Naive thymus-derived CD8-positive, alpha-beta T cell (primary cell): ENCODE data around the gene RACK1. TPM values are rescaled to one million over a fixed set of nuclear protein-coding genes. Genes with fewer than 3 reads are reported as not detected.
A peak's percentile ranks its signal among the peaks of the same experiment; 100 is the strongest.

Source experiments
- ATAC-seq, 2 donors: fragments of 150-1000 bp; cut with Tn5 transposase in 1 of 2; sonication (Bioruptor Pico), chemical (Tn5 transposase) in 1 of 2; 1 replicate in 1 of 2; 2 replicates in 1 of 2; pipeline ENCODE4 v1.10.0; 2021; ENCODE audit warnings: mild to moderate bottlenecking in 2 of 2, moderate library complexity in 2 of 2
- POLR2A ChIA-PET: fragments of 350-600 bp; sonication (Branson Sonifier 250); formaldehyde crosslinking; loops from one replicate; lab custom pipeline; 2021; ENCODE audit warnings: antibody characterized with exemption; lab: Charles Lee
- DNase-seq, 10 donors: peaks; one replicate each; pipeline versions ENCODE4 v3.0.0 to v3.0.0-alpha.2; 2020 to 2022
- H3K27ac Mint-ChIP-seq, 10 donors: one replicate each; pipeline ENCODE4 v1.8.0; 2020 to 2022; ENCODE audit warnings: mild to moderate bottlenecking in 10 of 10, mixed read lengths in 10 of 10, moderate library complexity in 4 of 10, inconsistent platforms in 1 of 10
- H3K27me3 Mint-ChIP-seq, 5 donors: one replicate each; pipeline ENCODE4 v1.8.0; 2021 to 2022; ENCODE audit warnings: mixed read lengths in 5 of 5
- H3K36me3 Mint-ChIP-seq, 3 donors: one replicate each; pipeline ENCODE4 v1.8.0; 2020 to 2022; ENCODE audit warnings: mixed read lengths in 3 of 3, mild to moderate bottlenecking in 2 of 3, inconsistent platforms in 1 of 3
- H3K4me1 Mint-ChIP-seq, 4 donors: one replicate each; pipeline ENCODE4 v1.8.0; 2021 to 2022; ENCODE audit warnings: mixed read lengths in 4 of 4
- H3K4me3 Mint-ChIP-seq, 10 donors: one replicate each; pipeline ENCODE4 v1.8.0; 2020 to 2022; ENCODE audit warnings: mild to moderate bottlenecking in 10 of 10, mixed read lengths in 10 of 10, moderate library complexity in 6 of 10, inconsistent platforms in 1 of 10
- H3K9me3 Mint-ChIP-seq, 9 donors: one replicate each; pipeline ENCODE4 v1.8.0; 2020 to 2022; ENCODE audit warnings: mixed read lengths in 9 of 9, mild to moderate bottlenecking in 3 of 9, inconsistent platforms in 1 of 9, moderate library complexity in 1 of 9
- polyA plus RNA-seq, 3 donors: library from polyadenylated mRNA; unstranded; fragments of 300-500 nt; fragmentation: Illumina TruSeq; gene quantifications; one replicate each; pipeline ENCODE4 v1.2.3, GENCODE V29; 2021
- total RNA-seq, 8 experiments: library from RNA in 2 of 8; stranded (reverse) in 2 of 8; gene quantifications; one replicate each; pipeline ENCODE4 v1.2.3 and lab custom pipeline; 2021 to 2026

Gene RACK1
- total and polyA plus RNA-seq, 5 experiments from 2014 or later: 2,236 to 2,566 (median 2,449) TPM

DNA sequence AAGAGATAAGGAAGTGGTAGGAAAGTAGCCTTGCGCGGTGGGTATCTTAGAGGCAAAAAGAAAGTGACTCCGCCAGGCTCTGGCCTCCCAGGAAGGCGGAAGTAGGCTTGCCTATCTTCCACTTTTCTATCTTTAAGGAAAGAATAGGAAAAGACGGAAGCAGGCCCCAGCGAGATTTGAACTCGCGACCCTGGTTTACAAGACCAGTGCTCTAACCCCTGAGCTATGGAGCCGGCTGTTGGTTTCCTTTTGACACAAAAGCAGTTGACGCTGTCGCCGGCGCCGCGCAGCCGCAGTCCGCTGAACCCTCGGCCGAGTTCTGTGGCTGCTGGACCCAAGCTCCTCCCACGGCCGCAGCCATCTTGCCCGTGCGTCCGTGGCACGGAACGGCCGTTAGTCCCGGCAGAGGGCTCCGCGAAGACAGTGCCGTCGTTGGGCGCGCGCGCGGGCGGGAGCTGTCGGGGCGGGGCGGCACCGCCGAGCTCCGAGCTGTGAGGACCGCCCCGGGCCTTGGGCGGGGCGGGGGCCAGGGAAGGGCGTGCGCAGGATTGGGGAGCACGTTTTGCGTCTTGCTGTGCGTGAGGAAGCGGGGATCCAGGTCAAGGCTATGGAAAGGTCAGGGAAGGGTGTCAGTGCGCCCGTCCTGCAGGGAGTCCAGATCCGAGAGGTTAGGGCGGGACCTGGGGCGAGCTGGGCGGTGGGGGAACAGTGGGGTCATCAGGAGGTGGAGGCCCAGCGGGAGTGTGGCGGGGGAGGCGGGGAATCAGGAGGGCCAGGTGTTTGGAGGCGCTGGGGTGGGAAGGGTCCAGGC is 52.0 kb downstream of the RACK1 start:
- Mint-ChIP-seq H3K36me3 (peaks cover 0 to 10% (median 6%) of the 10 kb centered on the region in 3 donors), H3K27ac (peak overlapping the region; percentile 90 to 100 (median 96)), H3K4me3 (peak overlapping the region; percentile 92 to 98 (median 98)), H3K27me3 (peaks cover 0 to 15% (median 0%) of the 10 kb centered on the region in 5 donors), H3K4me1 (peaks cover 24 to 48% (median 29%) of the 10 kb centered on the region in 4 donors), H3K9me3 (peaks cover 0 to 16% (median 0%) of the 10 kb centered on the region in 9 donors)
- POLR2A ChIA-PET: interaction anchor here (0.9 to 13.1 kb wide), 21 partner anchors 8 to 381 kb away, joined by 3 to 286 read pairs (median 5); partner anchors contain the start of genes RACK1, TRIM41, TRIM52 and TRIM7
- ATAC-seq (peak; percentile 55 to 62), DNase-seq (peak; percentile 90 to 100 (median 97))

- POLR2A ChIA-PET: interaction anchor here (0.9 to 13.1 kb wide), 25 partner anchors 8 to 387 kb away, joined by 3 to 286 read pairs (median 5); partner anchors contain the start of genes RACK1, TRIM41, TRIM52 and TRIM7
- peaks cover 24 to 48% (median 36%) of the 10 kb centered on the region in 4 donors for H3K4me1 Mint-ChIP-seq
Measured at GRCh38 chr5:181190711-181191525, 52.8 kb downstream of the RACK1 start.

GRCh38 chr5:181189962-181190710 is 53.6 kb downstream of the RACK1 start:
- Mint-ChIP-seq H3K36me3 (peaks cover 0 to 10% (median 6%) of the 10 kb centered on the region in 3 donors), H3K4me3 (peak overlapping the region; percentile 92 to 98 (median 98)), H3K27me3 (peaks cover 0 to 15% (median 0%) of the 10 kb centered on the region in 5 donors), H3K4me1 (peaks cover 24 to 48% (median 41%) of the 10 kb centered on the region in 4 donors), H3K9me3 (peaks cover 0 to 16% (median 0%) of the 10 kb centered on the region in 9 donors), H3K27ac (peak overlapping the region; percentile 90 to 100 (median 96))
- DNase-seq: peak in 7 of 10 donors; percentile 24 to 72 (median 53)
- peak; percentile 14 to 16 for ATAC-seq
- POLR2A ChIA-PET: interaction anchor here (0.8 to 13.1 kb wide), 19 partner anchors 13 to 387 kb away, joined by 3 to 286 read pairs (median 10); partner anchors contain the start of genes RACK1, TRIM41, TRIM52 and TRIM7

More at GRCh38 chr5:181190711-181191525, 52.8 kb downstream of the RACK1 start:
- Mint-ChIP-seq H3K27me3 (peaks cover 0 to 15% (median 0%) of the 10 kb centered on the region in 5 donors), H3K36me3 (peaks cover 0 to 10% (median 6%) of the 10 kb centered on the region in 3 donors), H3K9me3 (peaks cover 0 to 16% (median 0%) of the 10 kb centered on the region in 9 donors), H3K27ac (peak overlapping the region; percentile 90 to 100 (median 96)), H3K4me3 (peak overlapping the region; percentile 92 to 98 (median 98))
- ATAC-seq: peak; percentile 8 to 10
- DNase-seq: peak in 8 of 10 donors; percentile 29 to 53 (median 44)

GRCh38 chr5:181189363-181189961 is 54.2 kb downstream of the RACK1 start:
- POLR2A ChIA-PET: interaction anchor here (0.8 to 13.1 kb wide), 18 partner anchors 9 to 386 kb away, joined by 3 to 286 read pairs (median 10); partner anchors contain the start of genes RACK1, TRIM41, TRIM52 and TRIM7
- Mint-ChIP-seq H3K4me3 (peak overlapping the region; percentile 92 to 98 (median 98)), H3K36me3 (peaks cover 0 to 10% (median 6%) of the 10 kb centered on the region in 3 donors)

GRCh38 chr5:181188700-181189362 is 54.9 kb downstream of the RACK1 start:
- peak overlapping the region; percentile 92 to 98 (median 98) for H3K4me3 Mint-ChIP-seq
- H3K36me3 Mint-ChIP-seq: peaks cover 0 to 10% (median 6%) of the 10 kb centered on the region in 3 donors
- DNase-seq (peak; percentile 45 to 95 (median 83)), ATAC-seq (peak; percentile 4 to 11)
- H3K9me3 Mint-ChIP-seq: peaks cover 0 to 16% (median 0%) of the 10 kb centered on the region in 9 donors
- H3K27ac Mint-ChIP-seq: peak overlapping the region; percentile 90 to 100 (median 96)
- POLR2A ChIA-PET: interaction anchor here (0.6 to 13.1 kb wide), 16 partner anchors 10 to 379 kb away, joined by 4 to 286 read pairs (median 10); partner anchors contain the start of genes RACK1, TRIM41, TRIM52 and TRIM7
- H3K4me1 Mint-ChIP-seq: peaks cover 26 to 56% (median 51%) of the 10 kb centered on the region in 4 donors
- H3K27me3 Mint-ChIP-seq: peaks cover 0 to 15% (median 0%) of the 10 kb centered on the region in 5 donors

More at GRCh38 chr5:181189363-181189961, 54.2 kb downstream of the RACK1 start:
- Mint-ChIP-seq H3K4me1 (peaks cover 24 to 50% (median 46%) of the 10 kb centered on the region in 4 donors), H3K27me3 (peaks cover 0 to 15% (median 0%) of the 10 kb centered on the region in 5 donors), H3K9me3 (peaks cover 0 to 16% (median 0%) of the 10 kb centered on the region in 9 donors), H3K27ac (peak overlapping the region; percentile 90 to 100 (median 96))
- DNase-seq (peak; percentile 20 to 83 (median 60)), ATAC-seq (peak; percentile 33 to 46)

GRCh38 chr5:181187500-181188213 is 56.0 kb downstream of the RACK1 start:
- peak overlapping the region; percentile 90 to 100 (median 96) for H3K27ac Mint-ChIP-seq
- H3K9me3 Mint-ChIP-seq: peaks cover 0 to 16% (median 0%) of the 10 kb centered on the region in 9 donors
- ATAC-seq (no peak), DNase-seq (peak in 8 of 10 donors; percentile 37 to 74 (median 61))
- peaks cover 0 to 10% (median 6%) of the 10 kb centered on the region in 3 donors for H3K36me3 Mint-ChIP-seq
- POLR2A ChIA-PET: interaction anchor here (1.1 to 13.1 kb wide), 9 partner anchors 15 to 377 kb away, joined by 7 to 286 read pairs (median 35); partner anchors contain the start of genes RACK1, TRIM41, TRIM52 and TRIM7
- peaks cover 25 to 56% (median 49%) of the 10 kb centered on the region in 4 donors for H3K4me1 Mint-ChIP-seq
- H3K27me3 Mint-ChIP-seq: peaks cover 0 to 15% (median 0%) of the 10 kb centered on the region in 5 donors
- peak overlapping the region; percentile 92 to 98 (median 98) for H3K4me3 Mint-ChIP-seq

- peak in 1 of 10 donors; percentile 29 for DNase-seq
- H3K4me3 Mint-ChIP-seq: peak overlapping the region in 7 of 10 donors; percentile 15 to 98 (median 98)
- H3K27ac Mint-ChIP-seq: peak overlapping the region; percentile 8 to 100 (median 77)
Measured at GRCh38 chr5:181186986-181187499, 56.7 kb downstream of the RACK1 start.

More at GRCh38 chr5:181186986-181187499, 56.7 kb downstream of the RACK1 start:
- Mint-ChIP-seq H3K36me3 (peaks cover 0 to 10% (median 6%) of the 10 kb centered on the region in 3 donors), H3K27me3 (peaks cover 0 to 13% (median 0%) of the 10 kb centered on the region in 5 donors), H3K4me1 (peaks cover 23 to 55% (median 50%) of the 10 kb centered on the region in 4 donors), H3K9me3 (peaks cover 0 to 16% (median 0%) of the 10 kb centered on the region in 9 donors)
- no peak for ATAC-seq
- POLR2A ChIA-PET: interaction anchor here (0.6 to 13.1 kb wide), 8 partner anchors 14 to 376 kb away, joined by 3 to 286 read pairs (median 61); partner anchors contain the start of genes RACK1, TRIM41, TRIM52 and TRIM7
